Right forelimb (tissue), 1 donor: Measurements from ENCODE around the gene TDRD12.
"Not testable (repeated sequence)": the region's sequence is repeated elsewhere in the genome, so short reads cannot be mapped to it uniquely, and the experiment has no call there.

ENCODE experiments used
- DNase-seq: peaks from one replicate; pipeline ENCODE4 v3.0.0-alpha.2; 2018

The TDRD12 gene

GRCh38 chr19:32812036-32812435 lies 92.5 kb downstream of the TDRD12 start:
- DNase-seq: no peak

- no peak for DNase-seq
These were observed 93.0 kb downstream of the TDRD12 start for GRCh38 chr19:32812571-32812970.

GRCh38 chr19:32813862-32814425 lies 94.4 kb downstream of the TDRD12 start:
- no peak for DNase-seq

GRCh38 chr19:32814624-32815023 lies 95.1 kb downstream of the TDRD12 start:
- DNase-seq: no peak

GRCh38 chr19:32816555-32817099 lies 97.1 kb downstream of the TDRD12 start:
- DNase-seq: no peak

GRCh38 chr19:32817569-32818476 lies 98.3 kb downstream of the TDRD12 start:
- no peak for DNase-seq

- no peak for DNase-seq
These were observed 99.0 kb downstream of the TDRD12 start for GRCh38 chr19:32818536-32818935.

GRCh38 chr19:32819419-32820400 lies 100.1 kb downstream of the TDRD12 start:
- no peak for DNase-seq

GRCh38 chr19:32822916-32823746 lies 103.6 kb downstream of the TDRD12 start:
- no peak for DNase-seq

- DNase-seq: no peak
These were observed 104.2 kb downstream of the TDRD12 start for GRCh38 chr19:32823747-32824102.

GRCh38 chr19:32824191-32824751 lies 104.7 kb downstream of the TDRD12 start:
- no peak for DNase-seq

GRCh38 chr19:32824916-32825608 lies 105.5 kb downstream of the TDRD12 start:
- DNase-seq: no peak

GRCh38 chr19:32828139-32828538 lies 108.6 kb downstream of the TDRD12 start:
- DNase-seq: no peak

- DNase-seq: no peak
These were observed 109.2 kb downstream of the TDRD12 start for GRCh38 chr19:32828643-32829344.

- no peak for DNase-seq
These were observed 109.9 kb downstream of the TDRD12 start for GRCh38 chr19:32829345-32829896.

GRCh38 chr19:32830231-32831014 lies 110.9 kb downstream of the TDRD12 start:
- DNase-seq: no peak

- no peak for DNase-seq
These were observed 112.0 kb downstream of the TDRD12 start for GRCh38 chr19:32831611-32832010.

- DNase-seq: not testable (repeated sequence)
These were observed 112.5 kb downstream of the TDRD12 start for GRCh38 chr19:32832094-32832493.

GRCh38 chr19:32832825-32833224 lies 113.3 kb downstream of the TDRD12 start:
- not testable (repeated sequence) for DNase-seq
